HG03378 (cell line): ENCODE results near the gene CCDC51.

Source experiments
- ATAC-seq: cut with Tn5 transposase; IDR thresholded peaks from one replicate; pipeline ENCODE4 v1.9.1; 2021; ENCODE audit warnings: mild to moderate bottlenecking, moderate library complexity; ENCODE audit not compliant: unreplicated experiment

CCDC51 gene

GRCh38 chr3:48422272-48422671 is 17.6 kb downstream of the CCDC51 start:
- no peak for ATAC-seq

- no peak for ATAC-seq
Measured at GRCh38 chr3:48420561-48420960, 19.4 kb downstream of the CCDC51 start.

GRCh38 chr3:48419597-48419996 is 20.3 kb downstream of the CCDC51 start:
- no peak for ATAC-seq

- ATAC-seq = no peak
Measured at GRCh38 chr3:48419149-48419548, 20.8 kb downstream of the CCDC51 start.

GRCh38 chr3:48418651-48419050 is 21.3 kb downstream of the CCDC51 start:
- ATAC-seq = no peak

- ATAC-seq = no peak
Measured at GRCh38 chr3:48418140-48418539, 21.8 kb downstream of the CCDC51 start.

GRCh38 chr3:48417529-48418108 is 22.3 kb downstream of the CCDC51 start:
- ATAC-seq = no peak

GRCh38 chr3:48416546-48416945 is 23.4 kb downstream of the CCDC51 start:
- ATAC-seq = no peak

GRCh38 chr3:48416091-48416505 is 23.8 kb downstream of the CCDC51 start:
- no peak for ATAC-seq

GRCh38 chr3:48415251-48415953 is 24.5 kb downstream of the CCDC51 start:
- no peak for ATAC-seq

GRCh38 chr3:48414376-48415250 is 25.3 kb downstream of the CCDC51 start:
- ATAC-seq = no peak

- no peak for ATAC-seq
Measured at GRCh38 chr3:48413611-48414010, 26.3 kb downstream of the CCDC51 start.

GRCh38 chr3:48413086-48413485 is 26.8 kb downstream of the CCDC51 start:
- ATAC-seq = no peak

GRCh38 chr3:48412375-48413001 is 27.4 kb downstream of the CCDC51 start:
- ATAC-seq = no peak

- no peak for ATAC-seq
Measured at GRCh38 chr3:48411606-48412374, 28.1 kb downstream of the CCDC51 start.

- no peak for ATAC-seq
Measured at GRCh38 chr3:48411041-48411588, 28.8 kb downstream of the CCDC51 start.

GRCh38 chr3:48410205-48411040 is 29.5 kb downstream of the CCDC51 start:
- ATAC-seq = no peak

GRCh38 chr3:48409291-48410201 is 30.4 kb downstream of the CCDC51 start:
- no peak for ATAC-seq
